Prostate gland (tissue), 2 donors: ENCODE measurements around the gene RCAN1.
A peak's percentile ranks its signal among the peaks of the same experiment; 100 is the strongest.

Experiments used
- CTCF ChIP-seq, 4 experiments: fragments of 200-600 bp in 2 of 4; fragments of 450-650 bp in 2 of 4; sonication (generic) in 2 of 4; IDR thresholded peaks; 1 replicate in 3 of 4; 2 replicates in 1 of 4; pipeline ENCODE4 v1.5.1; 2016 to 2019; ENCODE audit warnings: antibody characterized with exemption in 4 of 4, mild to moderate bottlenecking in 2 of 4, moderate library complexity in 2 of 4
- POLR2A ChIP-seq: fragments of 450-650 bp; IDR thresholded peaks from one replicate; pipeline ENCODE4 v1.6.1; 2016; ENCODE audit warnings: antibody characterized with exemption, mild to moderate bottlenecking
- POLR2AphosphoS5 ChIP-seq: sonication (generic); formaldehyde crosslinking; IDR thresholded peaks from one replicate; pipeline ENCODE4 v1.6.1; 2017; ENCODE audit warnings: antibody characterized with exemption

- TF ChIP-seq CTCF (IDR thresholded peaks at IDR 0.05) (peak; percentile 59 to 85 (median 76)), POLR2A (no peak), POLR2AphosphoS5 (peak; percentile 7)
Measured at GRCh38 chr21:34630536-34631143, 15.7 kb upstream of the RCAN1 start.
